Measurements from ENCODE around the gene RAB9B. TPM values are rescaled to one million over a fixed set of nuclear protein-coding genes. Genes with fewer than 3 reads are reported as not detected.

The RAB9B gene
- total and polyA plus RNA-seq, 7 donors = under 0.01 to 18.8 (median 9.2) TPM

GRCh38 chrX:103864886-103865534, 33.0 kb upstream of the RAB9B start:
- TF ChIP-seq POLR2AphosphoS5 (IDR thresholded peaks at IDR 0.05) (no peak), POLR2A (IDR thresholded peaks at IDR 0.05) (no peak), EP300 (IDR thresholded peaks at IDR 0.05) (no peak)
- TF ChIP-seq, protein P1, sequence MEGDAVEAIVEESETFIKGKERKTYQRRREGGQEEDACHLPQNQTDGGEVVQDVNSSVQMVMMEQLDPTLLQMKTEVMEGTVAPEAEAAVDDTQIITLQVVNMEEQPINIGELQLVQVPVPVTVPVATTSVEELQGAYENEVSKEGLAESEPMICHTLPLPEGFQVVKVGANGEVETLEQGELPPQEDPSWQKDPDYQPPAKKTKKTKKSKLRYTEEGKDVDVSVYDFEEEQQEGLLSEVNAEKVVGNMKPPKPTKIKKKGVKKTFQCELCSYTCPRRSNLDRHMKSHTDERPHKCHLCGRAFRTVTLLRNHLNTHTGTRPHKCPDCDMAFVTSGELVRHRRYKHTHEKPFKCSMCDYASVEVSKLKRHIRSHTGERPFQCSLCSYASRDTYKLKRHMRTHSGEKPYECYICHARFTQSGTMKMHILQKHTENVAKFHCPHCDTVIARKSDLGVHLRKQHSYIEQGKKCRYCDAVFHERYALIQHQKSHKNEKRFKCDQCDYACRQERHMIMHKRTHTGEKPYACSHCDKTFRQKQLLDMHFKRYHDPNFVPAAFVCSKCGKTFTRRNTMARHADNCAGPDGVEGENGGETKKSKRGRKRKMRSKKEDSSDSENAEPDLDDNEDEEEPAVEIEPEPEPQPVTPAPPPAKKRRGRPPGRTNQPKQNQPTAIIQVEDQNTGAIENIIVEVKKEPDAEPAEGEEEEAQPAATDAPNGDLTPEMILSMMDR (IDR thresholded peaks at IDR 0.05) = no peak
- Histone ChIP-seq H3K4me1 (no peaks in the 10 kb centered on the region), H3K27ac (no peak overlapping the region), H3K9me3 (no peaks in the 10 kb centered on the region), H3K27me3 (no peaks in the 10 kb centered on the region), H3K4me3 (no peak overlapping the region), H3K36me3 (no peaks in the 10 kb centered on the region)
- 41 to 53% methylated on average over 5 of the region's 5 CpGs for WGBS, 2 donors
- intact Hi-C loops (cut with DNase I) = no loop called here
- no peak for DNase-seq

- H3K27ac ChIP-seq = no peak overlapping the region
- DNase-seq = no peak
- H3K4me1 ChIP-seq = no peaks in the 10 kb centered on the region
- no peaks in the 10 kb centered on the region for H3K36me3 ChIP-seq
- H3K9me3 ChIP-seq = no peaks in the 10 kb centered on the region
- 16 to 76% methylated on average over 3 of the region's 3 CpGs for WGBS, 2 donors
- H3K4me3 ChIP-seq = no peak overlapping the region
- no peaks in the 10 kb centered on the region for H3K27me3 ChIP-seq
- TF ChIP-seq POLR2AphosphoS5 (IDR thresholded peaks at IDR 0.05) = no peak
- TF ChIP-seq, protein P1 (IDR thresholded peaks at IDR 0.05) = no peak
- TF ChIP-seq POLR2A (IDR thresholded peaks at IDR 0.05) = no peak
- no peak for TF ChIP-seq EP300 (IDR thresholded peaks at IDR 0.05)
- intact Hi-C loops (cut with DNase I) = no loop called here
Observed at GRCh38 chrX:103864149-103864548, 32.1 kb upstream of the RAB9B start.

GRCh38 chrX:103861200-103861599, 29.1 kb upstream of the RAB9B start:
- Histone ChIP-seq H3K27me3 (no peaks in the 10 kb centered on the region), H3K36me3 (no peaks in the 10 kb centered on the region), H3K27ac (no peak overlapping the region), H3K9me3 (no peaks in the 10 kb centered on the region), H3K4me3 (no peak overlapping the region), H3K4me1 (no peaks in the 10 kb centered on the region)
- TF ChIP-seq POLR2AphosphoS5 (IDR thresholded peaks at IDR 0.05) (no peak), EP300 (IDR thresholded peaks at IDR 0.05) (no peak), POLR2A (IDR thresholded peaks at IDR 0.05) (no peak)
- TF ChIP-seq, protein P1 (IDR thresholded peaks at IDR 0.05) = no peak
- intact Hi-C loops (cut with DNase I) = no loop called here
- no peak for DNase-seq

- Histone ChIP-seq H3K27ac (no peak overlapping the region), H3K27me3 (peaks cover 0 to 3% (median 0%) of the 10 kb centered on the region in 3 donors), H3K4me3 (no peak overlapping the region), H3K4me1 (no peaks in the 10 kb centered on the region), H3K9me3 (no peaks in the 10 kb centered on the region), H3K36me3 (no peaks in the 10 kb centered on the region)
- no peak for TF ChIP-seq POLR2AphosphoS5 (IDR thresholded peaks at IDR 0.05)
- no peak for TF ChIP-seq EP300 (IDR thresholded peaks at IDR 0.05)
- TF ChIP-seq, protein P1 (IDR thresholded peaks at IDR 0.05) = no peak
- intact Hi-C loops (cut with DNase I) = loop anchor here (5.0 kb wide), 1 partner anchor 288 kb away; no protein-coding TSS in a partner anchor
- WGBS, 2 donors = 72 to 79% methylated on average over 1 of the region's 1 CpG
- DNase-seq = no peak
Observed at GRCh38 chrX:103849558-103849957, 17.5 kb upstream of the RAB9B start.

Data from sigmoid colon (tissue), 7 donors.